Neural cell (in vitro differentiated cells): ENCODE results near the gene PLG.

Source experiments
- EP300 ChIP-seq: fragments of 450-650 bp; conservative IDR thresholded peaks from 2 replicates; pipeline ENCODE4 v1.6.1; 2014; ENCODE audit warnings: antibody characterized with exemption, mild to moderate bottlenecking, moderate library complexity; ENCODE audit not compliant: poor library complexity, severe bottlenecking
- EZH2 ChIP-seq: fragments of 200-600, 300-800 bp; shearing (Covaris generic), sonication (generic); IDR thresholded peaks from 2 replicates; pipeline ENCODE4 v1.6.1; 2014; ENCODE audit warnings: antibody characterized with exemption, low read length, borderline replicate concordance, mild to moderate bottlenecking; ENCODE audit not compliant: insufficient read depth, poor library complexity, severe bottlenecking

DNA sequence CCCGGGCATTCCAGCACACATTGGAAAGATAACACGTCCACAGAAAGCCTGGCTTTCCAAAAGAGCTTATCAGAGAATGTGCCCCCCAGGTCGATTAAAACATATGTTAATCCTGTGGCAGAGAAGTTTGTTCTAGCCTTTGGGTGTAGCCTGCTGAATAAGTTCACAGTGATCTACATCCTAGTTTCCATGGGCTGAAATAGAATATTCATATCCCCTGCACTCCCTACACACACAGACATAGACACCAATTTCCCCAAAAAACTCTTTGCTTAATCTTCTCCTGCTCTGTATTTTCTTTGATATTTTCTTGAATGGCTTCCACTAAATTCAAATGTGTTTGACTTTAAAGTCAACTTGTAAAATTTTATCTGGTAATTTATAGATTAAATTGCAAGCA lies 39.6 kb upstream of the PLG start:
- TF ChIP-seq EZH2 (no peak), EP300 (no peak)
